GM12878 (cell line): ENCODE measurements around the gene TRAPPC12. TPM values are rescaled to one million over a fixed set of nuclear protein-coding genes. Genes with fewer than 3 reads are reported as not detected.

Source experiments
- BACH1 ChIP-seq: fragments of 450-650 bp; IDR thresholded peaks from 2 replicates; pipeline ENCODE4 v1.6.1; 2017; ENCODE audit warnings: mild to moderate bottlenecking, borderline replicate concordance
- BCL11A ChIP-seq: IDR thresholded peaks from 2 replicates; pipeline ENCODE4 v1.6.1; 2011; ENCODE audit warnings: low read depth, low read length
- CBX5 ChIP-seq: sonication (generic); IDR thresholded peaks from 2 replicates; pipeline ENCODE4 v1.6.1; 2016; ENCODE audit warnings: low read depth, moderate library complexity, mild to moderate bottlenecking, inconsistent platforms
- CREB1 ChIP-seq: IDR thresholded peaks from 2 replicates; pipeline ENCODE4 v1.6.1; 2012; ENCODE audit warnings: low read depth, mild to moderate bottlenecking, inconsistent platforms
- EP300 ChIP-seq, 2 experiments: fragments of 150-350 bp in 1 of 2; IDR thresholded peaks; 2 replicates each; pipeline ENCODE4 v1.6.1; 2011 to 2012; ENCODE audit warnings: low read depth in 2 of 2, low read length in 2 of 2, borderline replicate concordance in 1 of 2, improper control_type of control experiment in 1 of 2, inconsistent platforms in 1 of 2; ENCODE audit not compliant: control insufficient read depth in 1 of 2
- GABPA ChIP-seq: IDR thresholded peaks from 2 replicates; pipeline ENCODE4 v1.6.1; 2014; ENCODE audit warnings: antibody characterized with exemption, low read depth, mild to moderate bottlenecking, inconsistent platforms
- HCFC1 ChIP-seq: fragments of 150-350 bp; IDR thresholded peaks from 2 replicates; pipeline ENCODE4 v1.6.1; 2014; ENCODE audit warnings: low read length
- HDAC6 ChIP-seq: fragments of 200-600 bp; sonication (generic); IDR thresholded peaks from one replicate; pipeline ENCODE4 v1.8.0; 2017; ENCODE audit warnings: antibody characterized with exemption; ENCODE audit not compliant: unreplicated experiment
- IKZF2 ChIP-seq, 2 experiments: fragments of 450-650 bp; IDR thresholded peaks; 2 replicates each; pipeline ENCODE4 v1.6.1; 2017; ENCODE audit warnings: mild to moderate bottlenecking in 2 of 2, moderate library complexity in 2 of 2
- IRF4 ChIP-seq: IDR thresholded peaks from 2 replicates; pipeline ENCODE4 v1.6.1; 2011; ENCODE audit warnings: low read depth, low read length
- LARP7 ChIP-seq: fragments of 450-650 bp; IDR thresholded peaks from 2 replicates; pipeline ENCODE4 v1.6.1; 2017; ENCODE audit warnings: mild to moderate bottlenecking
- MAX ChIP-seq: IDR thresholded peaks from 2 replicates; pipeline ENCODE4 v1.6.1; 2012; ENCODE audit warnings: low read depth, low read length, improper control_type of control experiment
- MYB ChIP-seq: fragments of 150-350 bp; IDR thresholded peaks from 2 replicates; pipeline ENCODE4 v1.6.1; 2014; ENCODE audit warnings: mild to moderate bottlenecking, low read depth, low read length, borderline replicate concordance
- POLR2A ChIP-seq: IDR thresholded peaks from 2 replicates; pipeline ENCODE4 v1.6.1; 2011; ENCODE audit warnings: low read depth, mild to moderate bottlenecking, low read length
- RBBP5 ChIP-seq: fragments of 200-600 bp; sonication (generic); conservative IDR thresholded peaks from 2 replicates; pipeline ENCODE4 v1.6.1; 2016
- RELA ChIP-seq: fragments of 450-650 bp; IDR thresholded peaks from 2 replicates; pipeline ENCODE4 v1.8.0; 2014; ENCODE audit warnings: borderline replicate concordance; ENCODE audit not compliant: partially characterized antibody
- SMAD1 ChIP-seq: fragments of 450-650 bp; IDR thresholded peaks from 2 replicates; pipeline ENCODE4 v1.6.1; 2018; ENCODE audit warnings: mild to moderate bottlenecking, low read depth; ENCODE audit not compliant: partially characterized antibody
- SREBF2 ChIP-seq: IDR thresholded peaks from 2 replicates; pipeline ENCODE4 v1.6.1; 2012; ENCODE audit warnings: mild to moderate bottlenecking, low read length
- TBL1XR1 ChIP-seq: IDR thresholded peaks from 2 replicates; pipeline ENCODE4 v1.6.1; 2012; ENCODE audit warnings: low read depth, low read length, improper control_type of control experiment
- USF2 ChIP-seq: IDR thresholded peaks from 2 replicates; pipeline ENCODE4 v1.6.1; 2011; ENCODE audit warnings: low read depth, low read length, improper control_type of control experiment, borderline replicate concordance
- WRNIP1 ChIP-seq: IDR thresholded peaks from 2 replicates; pipeline ENCODE4 v1.6.1; 2011; ENCODE audit warnings: low read depth, low read length, improper control_type of control experiment, borderline replicate concordance
- ZNF207 ChIP-seq: fragments of 450-650 bp; IDR thresholded peaks from 2 replicates; pipeline ENCODE4 v1.6.1; 2014; ENCODE audit warnings: antibody characterized with exemption, mild to moderate bottlenecking, borderline replicate concordance
- ZNF217 ChIP-seq: fragments of 450-650 bp; IDR thresholded peaks from 2 replicates; pipeline ENCODE4 v1.6.1; 2017; ENCODE audit warnings: antibody characterized with exemption, mild to moderate bottlenecking
- ZNF24 ChIP-seq: fragments of 450-650 bp; IDR thresholded peaks from 2 replicates; pipeline ENCODE4 v1.6.1; 2017; ENCODE audit warnings: antibody characterized with exemption, mild to moderate bottlenecking
- ZNF622 ChIP-seq: fragments of 450-650 bp; IDR thresholded peaks from 2 replicates; pipeline ENCODE4 v1.6.1; 2017; ENCODE audit warnings: mild to moderate bottlenecking, inconsistent platforms
- ZSCAN29 ChIP-seq: fragments of 450-650 bp; IDR thresholded peaks from 2 replicates; pipeline ENCODE4 v1.6.1; 2017; ENCODE audit warnings: mild to moderate bottlenecking, moderate library complexity
- polyA plus RNA-seq, 11 experiments: library from polyadenylated mRNA; depleted of rRNA in 4 of 11; unstranded in 6 of 11; stranded (reverse) in 5 of 11; fragments of >200 nt; fragmentation: Nextera tagmentation in 4 of 11; fragmentation: Illumina TruSeq in 1 of 11; extraction: Ambion mirVana in 4 of 11; extraction: Trizol in 1 of 11; gene quantifications; 1 replicate in 1 of 11; 2 replicates in 10 of 11; pipeline versions ENCODE4 v1.2.1 to v1.2.3, GENCODE V29; 2011 to 2016; ENCODE audit warnings: inconsistent platforms in 2 of 11, missing spikeins in 2 of 11, low read depth in 1 of 11
- total RNA-seq, 4 experiments: library from RNA; depleted of rRNA in 3 of 4; stranded (reverse); fragments of >200 nt in 3 of 4; fragmentation: Illumina TruSeq in 1 of 4; extraction: Trizol in 1 of 4; gene quantifications; 2 replicates each; pipeline versions ENCODE4 v1.2.1 to v1.2.3, GENCODE V29; 2013 to 2021
- TF ChIP-seq, protein P1 (sequence below): fragments of 450-650 bp; IDR thresholded peaks from 2 replicates; pipeline ENCODE4 v1.6.1; 2017; ENCODE audit warnings: borderline replicate concordance
- TF ChIP-seq, protein P2 (sequence below): fragments of 150-350 bp; IDR thresholded peaks from 2 replicates; pipeline ENCODE4 v1.6.1; 2016; ENCODE audit warnings: low read depth, low read length

TRAPPC12 gene
- total and polyA plus RNA-seq, 10 of the 15 experiments (the other 5 are each of a cell fraction or from before 2014, with no cell fraction given), result 8.6 to 77.1 (median 37.4) TPM

GRCh38 chr2:3403587-3404334 is 24.3 kb downstream of the TRAPPC12 start (continued):
- TF ChIP-seq ZNF622, result no peak
- TF ChIP-seq, protein P1, sequence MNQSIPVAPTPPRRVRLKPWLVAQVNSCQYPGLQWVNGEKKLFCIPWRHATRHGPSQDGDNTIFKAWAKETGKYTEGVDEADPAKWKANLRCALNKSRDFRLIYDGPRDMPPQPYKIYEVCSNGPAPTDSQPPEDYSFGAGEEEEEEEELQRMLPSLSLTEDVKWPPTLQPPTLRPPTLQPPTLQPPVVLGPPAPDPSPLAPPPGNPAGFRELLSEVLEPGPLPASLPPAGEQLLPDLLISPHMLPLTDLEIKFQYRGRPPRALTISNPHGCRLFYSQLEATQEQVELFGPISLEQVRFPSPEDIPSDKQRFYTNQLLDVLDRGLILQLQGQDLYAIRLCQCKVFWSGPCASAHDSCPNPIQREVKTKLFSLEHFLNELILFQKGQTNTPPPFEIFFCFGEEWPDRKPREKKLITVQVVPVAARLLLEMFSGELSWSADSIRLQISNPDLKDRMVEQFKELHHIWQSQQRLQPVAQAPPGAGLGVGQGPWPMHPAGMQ, result no peak
- peak; percentile 49; the same call in 1 of the 2 replicates for TF ChIP-seq BACH1
- peak; percentile 77 to 81 for TF ChIP-seq IKZF2 (IDR thresholded peaks at IDR 0.05)
- no peak; the same call in 1 of the 2 replicates for TF ChIP-seq TBL1XR1
- TF ChIP-seq HCFC1, result no peak
- no peak for TF ChIP-seq ZNF217
- peak; percentile 69 for TF ChIP-seq ZNF24
- no peak; the same call in 1 of the 2 replicates for TF ChIP-seq ZNF207
- TF ChIP-seq, protein P2, sequence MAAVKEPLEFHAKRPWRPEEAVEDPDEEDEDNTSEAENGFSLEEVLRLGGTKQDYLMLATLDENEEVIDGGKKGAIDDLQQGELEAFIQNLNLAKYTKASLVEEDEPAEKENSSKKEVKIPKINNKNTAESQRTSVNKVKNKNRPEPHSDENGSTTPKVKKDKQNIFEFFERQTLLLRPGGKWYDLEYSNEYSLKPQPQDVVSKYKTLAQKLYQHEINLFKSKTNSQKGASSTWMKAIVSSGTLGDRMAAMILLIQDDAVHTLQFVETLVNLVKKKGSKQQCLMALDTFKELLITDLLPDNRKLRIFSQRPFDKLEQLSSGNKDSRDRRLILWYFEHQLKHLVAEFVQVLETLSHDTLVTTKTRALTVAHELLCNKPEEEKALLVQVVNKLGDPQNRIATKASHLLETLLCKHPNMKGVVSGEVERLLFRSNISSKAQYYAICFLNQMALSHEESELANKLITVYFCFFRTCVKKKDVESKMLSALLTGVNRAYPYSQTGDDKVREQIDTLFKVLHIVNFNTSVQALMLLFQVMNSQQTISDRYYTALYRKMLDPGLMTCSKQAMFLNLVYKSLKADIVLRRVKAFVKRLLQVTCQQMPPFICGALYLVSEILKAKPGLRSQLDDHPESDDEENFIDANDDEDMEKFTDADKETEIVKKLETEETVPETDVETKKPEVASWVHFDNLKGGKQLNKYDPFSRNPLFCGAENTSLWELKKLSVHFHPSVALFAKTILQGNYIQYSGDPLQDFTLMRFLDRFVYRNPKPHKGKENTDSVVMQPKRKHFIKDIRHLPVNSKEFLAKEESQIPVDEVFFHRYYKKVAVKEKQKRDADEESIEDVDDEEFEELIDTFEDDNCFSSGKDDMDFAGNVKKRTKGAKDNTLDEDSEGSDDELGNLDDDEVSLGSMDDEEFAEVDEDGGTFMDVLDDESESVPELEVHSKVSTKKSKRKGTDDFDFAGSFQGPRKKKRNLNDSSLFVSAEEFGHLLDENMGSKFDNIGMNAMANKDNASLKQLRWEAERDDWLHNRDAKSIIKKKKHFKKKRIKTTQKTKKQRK, result no peak
- TF ChIP-seq RBBP5, result no peak
- no peak; the same call in 1 of the 2 replicates for TF ChIP-seq MYB
- TF ChIP-seq SREBF2, result no peak
- peak; percentile 86 for TF ChIP-seq IRF4
- TF ChIP-seq SMAD1, result no peak
- TF ChIP-seq EP300 (IDR thresholded peaks at IDR 0.05; ENCODE audit: borderline replicate concordance in 1 of 2, control insufficient read depth in 1 of 2, low read depth in 2 of 2, low read length in 2 of 2), result peak; percentile 71 to 78; a peak in 2 of 4 replicates
- TF ChIP-seq LARP7, result no peak
- TF ChIP-seq WRNIP1, result no peak
- TF ChIP-seq USF2, result no peak
- peak; percentile 67; the same call in 1 of the 2 replicates for TF ChIP-seq CBX5
- no peak for TF ChIP-seq MAX
- TF ChIP-seq ZSCAN29, result no peak
- TF ChIP-seq RELA, result no peak
- peak; percentile 67; the same call in 1 of the 2 replicates for TF ChIP-seq CREB1
- TF ChIP-seq BCL11A, result peak; percentile 33; the same call in 1 of the 2 replicates
- TF ChIP-seq HDAC6, result no peak
- TF ChIP-seq POLR2A, result no peak
- 0 out of 2 replicates have a peak, but pooled peaks have one; percentile 34 for TF ChIP-seq GABPA
